Trophoblast cell (in vitro differentiated cells and primary cell): ENCODE measurements around the gene RNASE12.
A peak's percentile ranks its signal among the peaks of the same experiment; 100 is the strongest.

ENCODE experiments used
- DNase-seq, 2 donors: peaks; one replicate each; pipeline ENCODE4 v3.0.0-alpha.2; 2016
- H2AFZ ChIP-seq: 2 replicates; pipeline ENCODE4 v1.6.1; 2013; ENCODE audit warnings: low read length, moderate library complexity, mild to moderate bottlenecking; ENCODE audit not compliant: insufficient read depth, poor library complexity
- H2AK5ac ChIP-seq: 2 replicates; pipeline ENCODE4 v1.6.1; 2013; ENCODE audit warnings: mild to moderate bottlenecking, low read length
- H2BK120ac ChIP-seq: 2 replicates; pipeline ENCODE4 v1.6.1; 2013; ENCODE audit warnings: low read length, mild to moderate bottlenecking, moderate library complexity; ENCODE audit not compliant: insufficient read depth, poor library complexity
- H2BK12ac ChIP-seq: 2 replicates; pipeline ENCODE4 v1.6.1; 2013; ENCODE audit warnings: mild to moderate bottlenecking, low read length, moderate library complexity
- H2BK5ac ChIP-seq: 2 replicates; pipeline ENCODE4 v1.6.1; 2013; ENCODE audit warnings: low read length, low read depth, moderate library complexity, mild to moderate bottlenecking; ENCODE audit not compliant: poor library complexity
- H3K14ac ChIP-seq: 2 replicates; pipeline ENCODE4 v1.6.1; 2013; ENCODE audit warnings: mild to moderate bottlenecking, low read length
- H3K18ac ChIP-seq: 2 replicates; pipeline ENCODE4 v1.6.1; 2013; ENCODE audit warnings: mild to moderate bottlenecking, low read length
- H3K23ac ChIP-seq: 2 replicates; pipeline ENCODE4 v1.6.1; 2013; ENCODE audit warnings: low read length
- H3K27ac ChIP-seq: 2 replicates; pipeline ENCODE4 v1.5.1; 2013; ENCODE audit warnings: low read depth, mild to moderate bottlenecking, inconsistent platforms, low read length, moderate library complexity
- H3K27me3 ChIP-seq: 2 replicates; pipeline ENCODE4 v1.6.1; 2013; ENCODE audit warnings: inconsistent platforms, mild to moderate bottlenecking, low read length, moderate library complexity; ENCODE audit not compliant: insufficient read depth
- H3K36me3 ChIP-seq, 2 experiments: 1 replicate in 1 of 2; 2 replicates in 1 of 2; pipeline ENCODE4 v1.6.1; 2013; ENCODE audit warnings: low read length in 2 of 2, mild to moderate bottlenecking in 2 of 2, moderate library complexity in 1 of 2; ENCODE audit not compliant: insufficient read depth in 2 of 2, control insufficient read depth in 1 of 2
- H3K4ac ChIP-seq: 2 replicates; pipeline ENCODE4 v1.6.1; 2013; ENCODE audit warnings: low read depth, mild to moderate bottlenecking, low read length, moderate library complexity
- H3K4me1 ChIP-seq, 2 experiments: 1 replicate in 1 of 2; 2 replicates in 1 of 2; pipeline ENCODE4 v1.6.1; 2013; ENCODE audit warnings: low read length in 2 of 2, mild to moderate bottlenecking in 2 of 2, moderate library complexity in 1 of 2; ENCODE audit not compliant: insufficient read depth in 2 of 2, control insufficient read depth in 1 of 2
- H3K4me2 ChIP-seq: 2 replicates; pipeline ENCODE4 v1.6.1; 2013; ENCODE audit warnings: inconsistent platforms, mild to moderate bottlenecking, low read length, moderate library complexity
- H3K4me3 ChIP-seq: 2 replicates; pipeline ENCODE4 v1.5.1; 2013; ENCODE audit warnings: mild to moderate bottlenecking, low read depth, low read length, inconsistent platforms
- H3K79me1 ChIP-seq: one replicate; pipeline ENCODE4 v1.6.1; 2013; ENCODE audit warnings: low read length
- H3K79me2 ChIP-seq: 2 replicates; pipeline ENCODE4 v1.6.1; 2013; ENCODE audit warnings: low read length, mild to moderate bottlenecking; ENCODE audit not compliant: control insufficient read depth, insufficient read depth, poor library complexity
- H3K9ac ChIP-seq: 2 replicates; pipeline ENCODE4 v1.6.1; 2013; ENCODE audit warnings: mild to moderate bottlenecking, low read length
- H3K9me3 ChIP-seq: 2 replicates; pipeline ENCODE4 v1.6.1; 2013; ENCODE audit warnings: low read depth, mild to moderate bottlenecking, control low read depth, inconsistent platforms, low read length; ENCODE audit not compliant: insufficient read depth
- H4K12ac ChIP-seq: 2 replicates; pipeline ENCODE4 v1.6.1; 2013; ENCODE audit warnings: low read depth, mild to moderate bottlenecking, low read length, moderate library complexity
- H4K8ac ChIP-seq: 2 replicates; pipeline ENCODE4 v1.6.1; 2013; ENCODE audit warnings: low read depth, mild to moderate bottlenecking, low read length, moderate library complexity
- H4K91ac ChIP-seq: one replicate; pipeline ENCODE4 v1.6.1; 2013; ENCODE audit warnings: low read depth, mild to moderate bottlenecking, low read length, moderate library complexity
- WGBS: extraction: QIAGEN DNeasy Blood & Tissue Kit; methylation state at CpG from one replicate; pipeline ENCODE4 v1.1.7; 2013; ENCODE audit warnings: missing lambda C conversion rate; ENCODE audit not compliant: insufficient read length, insufficient coverage; ENCODE audit errors: extremely low coverage; 5-methylcytosine and 5-hydroxymethylcytosine counted together

The RNASE12 gene

GRCh38 chr14:20631023-20631879 lies 40.1 kb upstream of the RNASE12 start:
- Histone ChIP-seq H3K18ac (no peak overlapping the region), H3K79me1 (no peaks in the 10 kb centered on the region), H3K27me3 (no peaks in the 10 kb centered on the region), H3K36me3 (no peaks in the 10 kb centered on the region), H3K9me3 (no peaks in the 10 kb centered on the region), H4K91ac (no peak overlapping the region), H2AK5ac (no peak overlapping the region), H2AFZ (peak overlapping the region; percentile 81), H3K14ac (no peak overlapping the region), H2BK120ac (no peak overlapping the region), H3K27ac (no peak overlapping the region), H3K4me1 (peaks cover 11 to 14% of the 10 kb centered on the region in 2 experiments), H4K12ac (no peak overlapping the region), H3K79me2 (no peaks in the 10 kb centered on the region), H3K4me3 (peak overlapping the region; percentile 67), H2BK5ac (no peak overlapping the region), H3K23ac (no peak overlapping the region), H3K4ac (no peak overlapping the region), H3K9ac (no peak overlapping the region), H4K8ac (no peak overlapping the region), H3K4me2 (peak overlapping the region; percentile 84), H2BK12ac (no peak overlapping the region)
- peak in 1 of 2 donors; percentile 72 for DNase-seq
- WGBS, result no CpG with 5 or more reads among the region's 19 CpGs

- H4K8ac ChIP-seq, result no peak overlapping the region
- no peaks in the 10 kb centered on the region for H3K9me3 ChIP-seq
- no peak overlapping the region for H2AK5ac ChIP-seq
- no peak overlapping the region for H3K9ac ChIP-seq
- H3K14ac ChIP-seq, result no peak overlapping the region
- H3K36me3 ChIP-seq, result no peaks in the 10 kb centered on the region
- H3K27me3 ChIP-seq, result no peaks in the 10 kb centered on the region
- H3K4ac ChIP-seq, result no peak overlapping the region
- no peak overlapping the region for H2BK120ac ChIP-seq
- no peak overlapping the region for H3K18ac ChIP-seq
- H3K4me2 ChIP-seq, result peak overlapping the region; percentile 84
- no CpG with 5 or more reads among the region's 23 CpGs for WGBS
- peak overlapping the region; percentile 81 for H2AFZ ChIP-seq
- no peaks in the 10 kb centered on the region for H3K79me1 ChIP-seq
- H4K12ac ChIP-seq, result no peak overlapping the region
- no peak overlapping the region for H3K23ac ChIP-seq
- peaks cover 14 to 15% of the 10 kb centered on the region in 2 experiments for H3K4me1 ChIP-seq
- no peak overlapping the region for H2BK12ac ChIP-seq
- peak overlapping the region; percentile 65 for H3K4me3 ChIP-seq
- no peak overlapping the region for H4K91ac ChIP-seq
- H3K27ac ChIP-seq, result no peak overlapping the region
- H3K79me2 ChIP-seq, result no peaks in the 10 kb centered on the region
- DNase-seq, result peak; percentile 37 to 55
- no peak overlapping the region for H2BK5ac ChIP-seq
Observed at GRCh38 chr14:20630340-20631022, 39.3 kb upstream of the RNASE12 start.

- Histone ChIP-seq H3K23ac (no peak overlapping the region), H4K8ac (no peak overlapping the region)
Observed at GRCh38 chr14:20628063-20628854, 37.1 kb upstream of the RNASE12 start.

GRCh38 chr14:20627346-20628027 lies 36.3 kb upstream of the RNASE12 start:
- no CpG with 5 or more reads among the region's 5 CpGs for WGBS

More at GRCh38 chr14:20628063-20628854, 37.1 kb upstream of the RNASE12 start:
- H3K27ac ChIP-seq, result no peak overlapping the region
- H3K4me2 ChIP-seq, result peak overlapping the region; percentile 42
- H3K27me3 ChIP-seq, result no peaks in the 10 kb centered on the region
- H2BK120ac ChIP-seq, result no peak overlapping the region
- no peak overlapping the region for H3K18ac ChIP-seq
- H2AFZ ChIP-seq, result no peak overlapping the region
- no peak overlapping the region for H3K14ac ChIP-seq
- peak in 1 of 2 donors; percentile 54 for DNase-seq
- H3K79me2 ChIP-seq, result no peaks in the 10 kb centered on the region
- no CpG with 5 or more reads among the region's 10 CpGs for WGBS
- no peak overlapping the region for H4K91ac ChIP-seq
- no peak overlapping the region for H2BK5ac ChIP-seq
- no peaks in the 10 kb centered on the region for H3K9me3 ChIP-seq
- H2AK5ac ChIP-seq, result no peak overlapping the region
- no peaks in the 10 kb centered on the region for H3K79me1 ChIP-seq
- no peak overlapping the region for H4K12ac ChIP-seq
- H2BK12ac ChIP-seq, result no peak overlapping the region
- H3K9ac ChIP-seq, result no peak overlapping the region
- peaks cover 14 to 15% of the 10 kb centered on the region in 2 experiments for H3K4me1 ChIP-seq
- H3K4me3 ChIP-seq, result no peak overlapping the region
- H3K36me3 ChIP-seq, result no peaks in the 10 kb centered on the region
- H3K4ac ChIP-seq, result no peak overlapping the region

More at GRCh38 chr14:20627346-20628027, 36.3 kb upstream of the RNASE12 start:
- no peak overlapping the region for H3K4me3 ChIP-seq
- H2BK120ac ChIP-seq, result no peak overlapping the region
- H4K8ac ChIP-seq, result no peak overlapping the region
- no peaks in the 10 kb centered on the region for H3K79me1 ChIP-seq
- H2AFZ ChIP-seq, result no peak overlapping the region
- H4K91ac ChIP-seq, result no peak overlapping the region
- H3K4me2 ChIP-seq, result no peak overlapping the region
- H3K9me3 ChIP-seq, result no peaks in the 10 kb centered on the region
- no peak overlapping the region for H3K4ac ChIP-seq
- H3K27ac ChIP-seq, result no peak overlapping the region
- H4K12ac ChIP-seq, result no peak overlapping the region
- no peaks in the 10 kb centered on the region for H3K27me3 ChIP-seq
- H3K18ac ChIP-seq, result no peak overlapping the region
- H3K9ac ChIP-seq, result no peak overlapping the region
- no peaks in the 10 kb centered on the region for H3K79me2 ChIP-seq
- peaks cover 11 to 15% of the 10 kb centered on the region in 2 experiments for H3K4me1 ChIP-seq
- no peak overlapping the region for H2BK5ac ChIP-seq
- H3K14ac ChIP-seq, result no peak overlapping the region
- H2BK12ac ChIP-seq, result no peak overlapping the region
- no peak overlapping the region for H2AK5ac ChIP-seq
- H3K23ac ChIP-seq, result no peak overlapping the region
- DNase-seq, result peak in 1 of 2 donors; percentile 9
- H3K36me3 ChIP-seq, result no peaks in the 10 kb centered on the region
